Lower leg skin (tissue), 4 donors: ENCODE measurements around the gene SLFN5. TPM values are rescaled to one million over a fixed set of nuclear protein-coding genes. Genes with fewer than 3 reads are reported as not detected.

Experiments
- DNase-seq, 2 donors: peaks; one replicate each; pipeline ENCODE4 v3.0.0-alpha.2; 2019; ENCODE audit warnings: low spot score in 2 of 2
- H3K4me3 ChIP-seq: fragments of 200-600 bp; sonication (generic); 2 replicates; pipeline ENCODE4 v1.5.1; 2017; ENCODE audit warnings: mild to moderate bottlenecking, low read depth; ENCODE audit not compliant: poor library complexity, severe bottlenecking
- CTCF ChIP-seq, 3 donors: fragments of 450-650 bp; IDR thresholded peaks; one replicate each; pipeline ENCODE4 v1.5.1; 2016; ENCODE audit warnings: antibody characterized with exemption in 3 of 3, mild to moderate bottlenecking in 3 of 3, moderate library complexity in 2 of 3
- POLR2A ChIP-seq, 2 donors: fragments of 450-650 bp; IDR thresholded peaks; one replicate each; pipeline ENCODE4 v1.6.1; 2016 to 2017; ENCODE audit warnings: antibody characterized with exemption in 2 of 2, mild to moderate bottlenecking in 1 of 2, moderate library complexity in 1 of 2
- WGBS, 2 donors: methylation state at CpG; one replicate each; pipeline ENCODE4 v1.1.5; 2018; 5-methylcytosine and 5-hydroxymethylcytosine counted together
- intact Hi-C: fragments of 100-400 bp; cut with DNase I; formaldehyde crosslinking; loops from one replicate; pipeline ENCODE4 v1.15.0; 2023; ENCODE audit warnings: low total_unique reads
- total RNA-seq, 4 donors: library from RNA; depleted of rRNA; stranded (reverse); fragments of >200 nt; gene quantifications; one replicate each; pipeline ENCODE4 v1.1.0, GENCODE V29; 2016

SLFN5 gene
- total RNA-seq, 4 donors from 2014 or later, result 6.0 to 14.1 (median 11.2) TPM

GRCh38 chr17:35312346-35312745, 69.5 kb downstream of the SLFN5 start:
- intact Hi-C loops, result loop anchor here (5.0 to 10.0 kb wide), 2 partner anchors 138 to 225 kb away; partner anchors contain the start of gene SLFN12L
- no peak overlapping the region for H3K4me3 ChIP-seq
- 62 to 66% methylated on average over 3 of the region's 3 CpGs for WGBS, 2 donors

GRCh38 chr17:35312790-35313711, 70.2 kb downstream of the SLFN5 start:
- H3K4me3 ChIP-seq, result no peak overlapping the region
- TF ChIP-seq POLR2A (IDR thresholded peaks at IDR 0.05) (no peak), CTCF (IDR thresholded peaks at IDR 0.05) (peak in 1 of 3 donors; percentile 24)
- WGBS, 2 donors, result 14 to 20% methylated on average over 20 of the region's 20 CpGs
- DNase-seq, result peak; percentile 37 to 88
- intact Hi-C loops, result loop anchor here (5.0 to 10.0 kb wide), 2 partner anchors 138 to 224 kb away; partner anchors contain the start of gene SLFN12L

More at GRCh38 chr17:35312346-35312745, 69.5 kb downstream of the SLFN5 start:
- DNase-seq, result no peak
- TF ChIP-seq CTCF (IDR thresholded peaks at IDR 0.05) (no peak), POLR2A (IDR thresholded peaks at IDR 0.05) (no peak)

GRCh38 chr17:35313875-35314409, 71.1 kb downstream of the SLFN5 start:
- 14 to 30% methylated on average over 19 of the region's 19 CpGs for WGBS, 2 donors
- TF ChIP-seq CTCF (IDR thresholded peaks at IDR 0.05) (no peak), POLR2A (IDR thresholded peaks at IDR 0.05) (no peak)
- intact Hi-C loops, result loop anchor here (5.0 to 10.0 kb wide), 2 partner anchors 139 to 223 kb away; partner anchors contain the start of gene SLFN12L
- H3K4me3 ChIP-seq, result no peak overlapping the region
- DNase-seq, result peak; percentile 21 to 87

- TF ChIP-seq POLR2A (IDR thresholded peaks at IDR 0.05) (no peak), CTCF (IDR thresholded peaks at IDR 0.05) (no peak)
- no peak for DNase-seq
- H3K4me3 ChIP-seq, result no peak overlapping the region
- WGBS, 2 donors, result 52 to 55% methylated on average over 9 of the region's 9 CpGs
- intact Hi-C loops, result loop anchor here (5.0 to 10.0 kb wide), 2 partner anchors 140 to 223 kb away; partner anchors contain the start of gene SLFN12L
Measured at GRCh38 chr17:35314415-35315216, 71.7 kb downstream of the SLFN5 start.

- TF ChIP-seq POLR2A (IDR thresholded peaks at IDR 0.05) (no peak), CTCF (IDR thresholded peaks at IDR 0.05) (no peak)
- DNase-seq, result peak in 1 of 2 donors; percentile 36
- H3K4me3 ChIP-seq, result no peak overlapping the region
- 12 to 14% methylated on average over 5 of the region's 5 CpGs for WGBS, 2 donors
- intact Hi-C loops, result loop anchor here (10.0 kb wide), 1 partner anchor 140 kb away; no protein-coding TSS in a partner anchor
Measured at GRCh38 chr17:35315283-35315682, 72.4 kb downstream of the SLFN5 start.
